ENCODE results near the gene TBXA2R. TPM values are rescaled to one million over a fixed set of nuclear protein-coding genes. Genes with fewer than 3 reads are reported as not detected.
A peak's percentile ranks its signal among the peaks of the same experiment; 100 is the strongest.
"Not testable (repeated sequence)": the region's sequence is repeated elsewhere in the genome, so short reads cannot be mapped to it uniquely, and the experiment has no call there.

The TBXA2R gene
- total and polyA plus RNA-seq, 12 donors: 1.6 to 4.0 (median 3.0) TPM

DNA sequence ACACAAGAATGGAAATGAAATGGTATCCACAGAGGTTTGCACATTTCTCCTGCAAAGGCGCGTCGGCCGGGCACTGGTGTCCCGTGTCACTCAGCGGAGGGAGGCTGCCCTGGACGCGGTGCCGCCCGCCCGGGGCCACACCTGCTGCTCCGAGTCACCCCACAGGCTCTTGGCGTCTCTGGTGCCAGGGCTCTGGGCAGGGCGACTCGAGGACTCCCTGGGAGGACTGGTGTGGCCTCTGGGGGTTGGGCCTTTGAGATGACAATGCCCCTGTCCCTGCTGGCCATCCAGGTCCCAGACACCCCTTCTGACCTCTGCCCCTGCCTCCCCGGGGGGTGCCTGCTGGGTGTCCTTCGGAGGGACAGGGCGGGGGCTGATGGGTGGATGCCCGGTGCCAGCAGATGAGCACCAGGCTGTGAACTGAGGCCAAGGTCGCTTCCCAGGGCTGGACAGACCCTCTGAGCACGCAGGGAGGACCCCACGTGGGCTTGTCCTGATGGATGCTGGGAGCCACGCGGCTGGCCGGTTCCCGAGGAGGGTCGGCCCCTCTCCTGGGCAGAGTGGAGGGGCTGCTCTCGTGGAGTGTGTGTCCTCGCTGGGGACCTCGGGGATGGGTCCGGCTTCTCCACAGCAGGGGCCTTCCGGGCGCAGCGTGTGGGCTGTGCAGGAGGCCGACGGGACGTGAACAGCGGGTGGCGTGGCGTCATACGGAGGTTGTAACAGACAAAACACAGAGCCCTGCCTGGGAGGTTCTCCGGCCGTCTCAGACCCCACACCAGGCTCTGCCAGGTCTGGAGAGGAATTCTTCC, 24.6 kb upstream of the TBXA2R start:
- H3K36me3 ChIP-seq: peaks cover 0 to 56% (median 0%) of the 10 kb centered on the region in 9 donors
- TF ChIP-seq, protein P1, sequence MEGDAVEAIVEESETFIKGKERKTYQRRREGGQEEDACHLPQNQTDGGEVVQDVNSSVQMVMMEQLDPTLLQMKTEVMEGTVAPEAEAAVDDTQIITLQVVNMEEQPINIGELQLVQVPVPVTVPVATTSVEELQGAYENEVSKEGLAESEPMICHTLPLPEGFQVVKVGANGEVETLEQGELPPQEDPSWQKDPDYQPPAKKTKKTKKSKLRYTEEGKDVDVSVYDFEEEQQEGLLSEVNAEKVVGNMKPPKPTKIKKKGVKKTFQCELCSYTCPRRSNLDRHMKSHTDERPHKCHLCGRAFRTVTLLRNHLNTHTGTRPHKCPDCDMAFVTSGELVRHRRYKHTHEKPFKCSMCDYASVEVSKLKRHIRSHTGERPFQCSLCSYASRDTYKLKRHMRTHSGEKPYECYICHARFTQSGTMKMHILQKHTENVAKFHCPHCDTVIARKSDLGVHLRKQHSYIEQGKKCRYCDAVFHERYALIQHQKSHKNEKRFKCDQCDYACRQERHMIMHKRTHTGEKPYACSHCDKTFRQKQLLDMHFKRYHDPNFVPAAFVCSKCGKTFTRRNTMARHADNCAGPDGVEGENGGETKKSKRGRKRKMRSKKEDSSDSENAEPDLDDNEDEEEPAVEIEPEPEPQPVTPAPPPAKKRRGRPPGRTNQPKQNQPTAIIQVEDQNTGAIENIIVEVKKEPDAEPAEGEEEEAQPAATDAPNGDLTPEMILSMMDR (IDR thresholded peaks at IDR 0.05): no peak
- 92 to 93% methylated on average over 37 to 43 of the region's 43 CpGs for WGBS, 2 donors
- no peaks in the 10 kb centered on the region for H3K27me3 ChIP-seq
- DNase-seq (no peak), ATAC-seq (no peak)
- peaks cover 0 to 9% (median under 1%) of the 10 kb centered on the region in 9 donors for H3K4me1 ChIP-seq
- no peak overlapping the region for H3K4me3 ChIP-seq
- no peaks in the 10 kb centered on the region for H3K9me3 ChIP-seq
- intact Hi-C loops (cut with DNase I): no loop called here
- no peak overlapping the region for H3K27ac ChIP-seq

DNA sequence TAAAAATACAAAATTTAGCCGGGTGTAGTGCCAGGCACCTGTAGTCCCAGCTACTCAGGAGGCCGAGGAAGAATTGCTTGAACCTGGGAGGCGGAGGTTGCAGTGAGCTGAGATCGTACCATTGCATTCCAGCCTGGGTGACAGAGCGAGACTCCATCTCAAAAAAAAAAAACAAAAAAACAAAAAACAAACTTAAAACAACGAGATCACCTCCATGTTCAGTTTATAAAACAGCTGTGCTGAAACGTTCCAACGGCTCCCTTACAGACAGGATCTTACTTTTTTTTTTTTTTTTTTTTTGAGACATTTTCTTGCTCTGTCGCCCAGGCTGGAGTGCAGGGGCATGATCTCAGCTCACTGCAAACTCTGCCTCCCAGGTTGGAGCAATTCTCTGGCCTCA, 22.1 kb upstream of the TBXA2R start:
- not testable (repeated sequence) for H3K4me3 ChIP-seq, H3K9me3 ChIP-seq, DNase-seq, ATAC-seq, H3K27ac ChIP-seq, H3K27me3 ChIP-seq
- intact Hi-C loops (cut with DNase I): loop anchor here in 3 of 10 donors (5.0 to 10.0 kb wide), 3 partner anchors 54 to 304 kb away; partner anchors contain the start of gene HMG20B (in 1 of the 3)
- 69 to 73% methylated on average over 9 of the region's 9 CpGs for WGBS, 2 donors
- Histone ChIP-seq H3K36me3 (peaks cover 0 to 42% (median 0%) of the 10 kb centered on the region in 9 donors), H3K4me1 (peaks cover 11 to 27% (median 19%) of the 10 kb centered on the region in 9 donors)

DNA sequence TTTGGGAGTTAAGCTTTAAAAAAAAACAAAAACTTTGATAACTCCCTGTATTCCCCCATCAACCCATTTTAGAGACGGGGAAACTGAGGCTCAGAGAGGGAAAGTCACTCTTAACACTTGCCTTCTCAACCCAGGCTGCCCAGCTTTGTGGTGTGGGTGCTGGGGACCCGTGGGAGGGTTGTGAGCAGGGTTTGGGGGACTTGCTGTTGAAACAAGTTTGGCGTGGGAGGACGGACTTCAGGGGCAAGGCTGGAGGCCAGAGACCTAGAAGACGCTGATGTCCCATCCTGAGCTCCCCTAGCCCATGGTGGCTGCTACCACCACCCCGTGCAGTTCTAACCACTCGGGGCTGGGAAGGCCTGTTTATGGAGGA, 20.7 kb upstream of the TBXA2R start:
- peaks cover 0 to 42% (median 5%) of the 10 kb centered on the region in 9 donors for H3K36me3 ChIP-seq
- H3K9me3 ChIP-seq: no peaks in the 10 kb centered on the region
- WGBS, 2 donors: 62 to 64% methylated on average over 7 of the region's 7 CpGs
- peaks cover 11 to 27% (median 19%) of the 10 kb centered on the region in 9 donors for H3K4me1 ChIP-seq
- intact Hi-C loops (cut with DNase I): loop anchor here in 4 of 10 donors (2.0 to 10.0 kb wide), 4 partner anchors 53 to 303 kb away; partner anchors contain the start of genes HMG20B (in 1 of the 4) and PIP5K1C (in 1 of the 4)
- H3K4me3 ChIP-seq: peak overlapping the region in 7 of 10 donors; percentile 80 to 100 (median 89)
- H3K27me3 ChIP-seq: no peaks in the 10 kb centered on the region
- peak overlapping the region in 7 of 10 donors; percentile 85 to 98 (median 93) for H3K27ac ChIP-seq
- ATAC-seq (no peak), DNase-seq (no peak)
- TF ChIP-seq, protein P1 (IDR thresholded peaks at IDR 0.05): no peak

DNA sequence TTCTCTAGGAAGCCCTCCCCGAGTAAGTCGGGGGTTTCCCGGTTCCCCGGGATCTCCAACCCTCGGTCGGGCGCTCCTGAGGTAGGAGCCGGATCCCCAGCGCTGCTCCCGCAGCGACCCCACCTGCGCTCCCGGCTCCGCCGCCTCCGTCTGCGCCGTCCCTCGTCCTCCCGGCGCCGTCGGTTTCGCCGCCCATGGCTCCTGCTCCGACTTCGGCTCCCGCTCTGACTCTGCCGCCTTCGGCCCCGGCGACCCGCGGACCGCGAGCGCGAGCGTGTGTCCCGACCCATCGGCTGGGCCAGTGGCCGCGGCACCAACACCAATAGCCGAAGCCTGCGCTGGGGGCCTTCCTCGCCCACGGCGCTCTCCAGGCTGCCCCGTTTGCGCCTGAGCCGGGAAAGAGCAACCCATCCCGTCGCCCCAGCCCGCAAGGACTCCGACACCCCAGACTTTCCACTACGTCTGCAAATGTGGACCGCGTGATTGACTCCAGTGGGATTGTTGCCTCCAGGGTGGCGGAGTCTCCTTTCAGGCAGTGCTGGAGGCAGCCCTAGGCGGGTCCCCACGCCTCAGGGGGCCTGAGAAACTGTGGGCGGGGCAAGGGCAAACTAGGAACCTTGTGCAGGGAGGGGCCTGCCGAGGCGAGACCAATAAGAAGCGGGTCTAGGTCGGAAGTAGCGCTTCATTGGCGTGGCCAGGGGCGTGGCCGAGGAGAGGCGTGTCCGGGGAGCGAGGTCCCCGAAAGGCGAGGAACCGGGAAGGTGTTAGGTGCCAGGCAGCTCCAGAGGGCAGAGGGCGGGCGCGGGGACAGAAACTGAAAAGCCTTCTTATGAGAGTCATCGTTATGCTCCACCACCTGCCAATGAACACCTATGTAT, 20.0 kb upstream of the TBXA2R start, which contains the start of gene CACTIN:
TSS of gene CACTIN (minus strand) at position 318 of the 878 bp plus-strand sequence. CDS start at position 290, 28 bp downstream.
- no peaks in the 10 kb centered on the region for H3K9me3 ChIP-seq
- peaks cover 11 to 27% (median 19%) of the 10 kb centered on the region in 9 donors for H3K4me1 ChIP-seq
- peak; percentile 99 for DNase-seq
- ATAC-seq: peak; percentile 97 to 99 (median 99)
- H3K36me3 ChIP-seq: peaks cover 0 to 42% (median 5%) of the 10 kb centered on the region in 9 donors
- no peaks in the 10 kb centered on the region for H3K27me3 ChIP-seq
- 0% methylated on average over 80 of the region's 80 CpGs for WGBS, 2 donors
- TF ChIP-seq, protein P1 (IDR thresholded peaks at IDR 0.05): peak in 3 of 9 donors; percentile 3 to 19 (median 12)
- H3K4me3 ChIP-seq: peak within 1 kb of the TSS; percentile 64 to 100 (median 90)
- H3K27ac ChIP-seq: peak within 1 kb of the TSS; percentile 85 to 98 (median 95)
- intact Hi-C loops (cut with DNase I): loop anchor here in 4 of 10 donors (2.0 to 10.0 kb wide), 4 partner anchors 52 to 302 kb away; partner anchors contain the start of genes HMG20B (in 1 of the 4) and PIP5K1C (in 1 of the 4)

Data from heart right ventricle (tissue), 16 donors.